ENCODE results near the gene CCBE1.

The CCBE1 gene

GRCh38 chr18:59481436-59481835, 215.8 kb downstream of the CCBE1 start:
- DNase-seq, result no peak

- no peak for DNase-seq
These were observed 217.4 kb downstream of the CCBE1 start for GRCh38 chr18:59479776-59480175.

GRCh38 chr18:59478591-59478990, 218.6 kb downstream of the CCBE1 start:
- DNase-seq, result no peak

GRCh38 chr18:59477849-59478248, 219.4 kb downstream of the CCBE1 start:
- no peak for DNase-seq

GRCh38 chr18:59470561-59471121, 226.6 kb downstream of the CCBE1 start:
- no peak for DNase-seq

GRCh38 chr18:59469463-59470180, 227.6 kb downstream of the CCBE1 start:
- DNase-seq, result no peak

- DNase-seq, result no peak
These were observed 228.4 kb downstream of the CCBE1 start for GRCh38 chr18:59468821-59469220.

GRCh38 chr18:59467497-59467896, 229.7 kb downstream of the CCBE1 start:
- DNase-seq, result no peak

- DNase-seq, result no peak
These were observed 230.2 kb downstream of the CCBE1 start for GRCh38 chr18:59466980-59467379.

- no peak for DNase-seq
These were observed 232.7 kb downstream of the CCBE1 start for GRCh38 chr18:59464486-59464885.

- DNase-seq, result no peak
These were observed 236.1 kb downstream of the CCBE1 start for GRCh38 chr18:59461171-59461570.

GRCh38 chr18:59460072-59460420, 237.2 kb downstream of the CCBE1 start:
- no peak for DNase-seq

GRCh38 chr18:59459369-59460071, 237.7 kb downstream of the CCBE1 start:
- DNase-seq, result no peak

GRCh38 chr18:59458575-59458974, 238.6 kb downstream of the CCBE1 start:
- no peak for DNase-seq

- DNase-seq, result no peak
These were observed 240.6 kb downstream of the CCBE1 start for GRCh38 chr18:59456657-59457056.

GRCh38 chr18:59455728-59456276, 241.4 kb downstream of the CCBE1 start:
- no peak for DNase-seq

- no peak for DNase-seq
These were observed 242.1 kb downstream of the CCBE1 start for GRCh38 chr18:59454909-59455727.

- DNase-seq, result no peak
These were observed 243.7 kb downstream of the CCBE1 start for GRCh38 chr18:59453468-59453961.

- DNase-seq, result no peak
These were observed 245.3 kb downstream of the CCBE1 start for GRCh38 chr18:59451963-59452362.

GRCh38 chr18:59451073-59451472, 246.2 kb downstream of the CCBE1 start:
- no peak for DNase-seq

GRCh38 chr18:59448546-59448945, 248.7 kb downstream of the CCBE1 start:
- no peak for DNase-seq

- DNase-seq, result no peak
These were observed 251.2 kb downstream of the CCBE1 start for GRCh38 chr18:59446012-59446411.
